ENCODE measurements around the gene SEC24B. TPM values are rescaled to one million over a fixed set of nuclear protein-coding genes. Genes with fewer than 3 reads are reported as not detected.

SEC24B gene
- total RNA-seq, 1 donor from 2014 or later = 32.1 TPM

GRCh38 chr4:109432203-109432602 lies 1.4 kb upstream of the SEC24B start:
- Mint-ChIP-seq H3K4me1 (peaks cover 31% of the 10 kb centered on the region), H3K4me3 (peak overlapping the region; percentile 95), H3K27me3 (ENCODE audit: insufficient read depth, low read depth) (peaks cover 4% of the 10 kb centered on the region), H3K9me3 (no peaks in the 10 kb centered on the region), H3K27ac (peak overlapping the region; percentile 99), H3K36me3 (peaks cover 12% of the 10 kb centered on the region)
- H3K79me2 ChIP-seq (ENCODE audit: low read depth) = peaks cover 42% of the 10 kb centered on the region
- TF ChIP-seq EZH2phosphoT487 (IDR thresholded peaks at IDR 0.05) (peak; percentile 57), EZH2 (IDR thresholded peaks at IDR 0.05) (no peak)
- no peaks in the 10 kb centered on the region for H3K9me3 ChIP-seq (ENCODE audit: low read depth)
- H3K4me3 ChIP-seq = peak overlapping the region; percentile 94
- H3K4me2 ChIP-seq = peak overlapping the region; percentile 85
- H3F3A ChIP-seq (ENCODE audit: low read depth) = peaks cover 4% of the 10 kb centered on the region
- peaks cover 30% of the 10 kb centered on the region for H3K4me1 ChIP-seq
- no peak overlapping the region for H3K9ac ChIP-seq
- peaks cover 30% of the 10 kb centered on the region for H4K20me1 ChIP-seq (ENCODE audit: low read depth)
- no peaks in the 10 kb centered on the region for H3K36me3 ChIP-seq
- H3K27me3 ChIP-seq = no peaks in the 10 kb centered on the region
- DNase-seq (ENCODE audit: low spot score) = peak; percentile 17
- H3K27ac ChIP-seq = no peak overlapping the region
- H2AFZ ChIP-seq (replicated peaks) = no peak overlapping the region

- H3K9me3 Mint-ChIP-seq = no peaks in the 10 kb centered on the region
- no peaks in the 10 kb centered on the region for H3K9me3 ChIP-seq (ENCODE audit: low read depth)
- peaks cover 4% of the 10 kb centered on the region for H3F3A ChIP-seq (ENCODE audit: low read depth)
- peak; percentile 46 for DNase-seq (ENCODE audit: low spot score)
- no peaks in the 10 kb centered on the region for H3K27me3 ChIP-seq
- peak overlapping the region; percentile 95 for H3K4me3 Mint-ChIP-seq
- H3K4me1 ChIP-seq = peaks cover 30% of the 10 kb centered on the region
- peak overlapping the region; percentile 99 for H3K27ac Mint-ChIP-seq
- TF ChIP-seq CTCF (IDR thresholded peaks at IDR 0.05) (no peak), EZH2phosphoT487 (IDR thresholded peaks at IDR 0.05) (no peak), EZH2 (IDR thresholded peaks at IDR 0.05) (no peak)
- no peaks in the 10 kb centered on the region for H3K36me3 ChIP-seq
- peaks cover 35% of the 10 kb centered on the region for H4K20me1 ChIP-seq (ENCODE audit: low read depth)
- H3K27ac ChIP-seq = no peak overlapping the region
- H3K79me2 ChIP-seq (ENCODE audit: low read depth) = peaks cover 46% of the 10 kb centered on the region
- H2AFZ ChIP-seq (replicated peaks) = peak overlapping the region; percentile 85
- H3K36me3 Mint-ChIP-seq = peaks cover 12% of the 10 kb centered on the region
- peaks cover 4% of the 10 kb centered on the region for H3K27me3 Mint-ChIP-seq (ENCODE audit: insufficient read depth, low read depth)
- peak overlapping the region; percentile 85 for H3K4me2 ChIP-seq
- H3K4me1 Mint-ChIP-seq = peaks cover 31% of the 10 kb centered on the region
- peak overlapping the region; percentile 43 for H3K9ac ChIP-seq
- peak overlapping the region; percentile 94 for H3K4me3 ChIP-seq
Measured at GRCh38 chr4:109432696-109433095, 919 bp upstream of the SEC24B start.

- Mint-ChIP-seq H3K4me3 (peak overlapping the region; percentile 93), H3K36me3 (peaks cover 12% of the 10 kb centered on the region), H3K27ac (peak overlapping the region; percentile 92), H3K27me3 (ENCODE audit: insufficient read depth, low read depth) (peaks cover 4% of the 10 kb centered on the region), H3K9me3 (no peaks in the 10 kb centered on the region), H3K4me1 (peaks cover 31% of the 10 kb centered on the region)
- Histone ChIP-seq H3K27me3 (no peaks in the 10 kb centered on the region), H3K4me3 (peak overlapping the region; percentile 94), H3K9me3 (ENCODE audit: low read depth) (no peaks in the 10 kb centered on the region), H3K27ac (no peak overlapping the region), H3K79me2 (ENCODE audit: low read depth) (peaks cover 62% of the 10 kb centered on the region), H3K9ac (peak overlapping the region; percentile 69), H2AFZ (replicated peaks) (peak overlapping the region; percentile 85), H3K36me3 (no peaks in the 10 kb centered on the region), H3F3A (ENCODE audit: low read depth) (peaks cover 4% of the 10 kb centered on the region), H4K20me1 (ENCODE audit: low read depth) (peaks cover 50% of the 10 kb centered on the region), H3K4me2 (peak overlapping the region; percentile 85), H3K4me1 (peaks cover 30% of the 10 kb centered on the region)
- TF ChIP-seq EZH2 (IDR thresholded peaks at IDR 0.05) (no peak), CTCF (IDR thresholded peaks at IDR 0.05) (no peak), EZH2phosphoT487 (IDR thresholded peaks at IDR 0.05) (no peak)
- peak; percentile 59 for DNase-seq (ENCODE audit: low spot score)
Measured at GRCh38 chr4:109434007-109434971, 674 bp downstream of the SEC24B start.
